Measurements from ENCODE around the gene ST8SIA5. TPM values are rescaled to one million over a fixed set of nuclear protein-coding genes. Genes with fewer than 3 reads are reported as not detected.

Gene ST8SIA5
- total RNA-seq, 1 donor from 2014 or later, result not detected

DNA sequence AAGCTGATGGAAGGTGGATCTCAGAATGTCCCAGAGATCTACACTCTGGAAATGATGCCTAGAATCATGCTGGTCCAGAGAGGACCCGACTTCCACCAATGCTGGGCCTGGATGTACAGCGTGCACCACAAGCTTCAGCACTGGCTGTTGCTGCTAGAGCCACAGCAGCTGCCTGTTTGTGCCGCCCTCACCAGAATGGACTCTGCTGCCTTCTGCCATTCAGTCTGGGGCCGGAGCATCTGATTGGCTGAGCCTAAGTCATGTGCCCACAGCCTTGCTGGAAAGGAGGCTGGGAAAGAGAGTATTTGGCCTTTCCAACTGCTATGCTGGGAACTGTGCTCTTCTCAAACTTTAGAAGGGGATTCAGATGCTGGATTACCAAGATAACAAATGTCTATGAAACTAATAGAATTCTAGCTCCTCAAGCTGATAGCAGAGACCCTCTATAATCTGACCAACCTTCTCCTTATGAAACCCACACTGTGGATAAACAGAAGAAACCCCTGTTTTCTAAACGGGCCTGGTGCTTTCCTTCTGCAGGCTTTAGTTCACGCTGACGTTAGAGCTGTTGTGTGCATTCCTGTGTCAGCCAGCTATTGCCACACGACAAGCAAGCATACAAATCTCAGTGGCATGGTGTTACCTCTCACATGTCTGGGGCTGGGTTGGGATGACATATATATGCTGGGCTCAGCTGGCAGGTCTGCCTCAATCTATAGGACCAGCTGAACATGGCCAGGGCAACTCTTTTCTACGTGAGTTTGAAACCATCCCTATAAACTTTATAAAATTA is 95.7 kb downstream of the ST8SIA5 start:
- Mint-ChIP-seq H3K27ac (no peak overlapping the region), H3K9me3 (no peaks in the 10 kb centered on the region), H3K36me3 (ENCODE audit: low read depth) (no peaks in the 10 kb centered on the region), H3K4me1 (no peaks in the 10 kb centered on the region), H3K27me3 (peaks cover 8% of the 10 kb centered on the region), H3K4me3 (no peak overlapping the region)
- DNase-seq, result no peak
- intact Hi-C loops (cut with micrococcal nuclease), result no loop called here

DNA sequence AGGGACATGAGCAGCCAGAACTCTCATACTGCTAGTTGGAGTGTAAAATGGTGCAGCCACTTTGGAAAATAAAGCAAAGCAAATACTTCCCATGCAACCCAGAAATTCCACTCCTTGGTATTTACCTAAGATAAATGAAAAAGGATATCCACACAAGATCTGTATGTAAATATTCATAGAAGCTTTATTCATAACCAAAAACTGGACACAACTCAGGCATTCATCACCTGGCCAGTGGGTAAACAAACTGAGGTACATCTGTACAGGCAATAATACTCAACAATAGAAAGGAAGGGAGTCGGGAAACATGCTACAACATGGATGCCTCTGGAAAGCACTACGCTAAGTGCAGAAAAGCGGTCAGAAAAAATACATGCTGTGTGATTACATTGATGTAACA is 97.4 kb downstream of the ST8SIA5 start:
- no peak overlapping the region for H3K4me3 Mint-ChIP-seq
- DNase-seq, result no peak
- H3K36me3 Mint-ChIP-seq (ENCODE audit: low read depth), result no peaks in the 10 kb centered on the region
- intact Hi-C loops (cut with micrococcal nuclease), result loop anchor here (10.0 kb wide), 1 partner anchor 105 kb away; no protein-coding TSS in a partner anchor
- H3K9me3 Mint-ChIP-seq, result no peaks in the 10 kb centered on the region
- H3K4me1 Mint-ChIP-seq, result no peaks in the 10 kb centered on the region
- H3K27ac Mint-ChIP-seq, result no peak overlapping the region
- H3K27me3 Mint-ChIP-seq, result peaks cover 8% of the 10 kb centered on the region

- Mint-ChIP-seq H3K27ac (no peak within 1 kb of the TSS), H3K9me3 (no peaks in the 10 kb centered on the region), H3K27me3 (peaks cover 4% of the 10 kb centered on the region), H3K4me3 (no peak within 1 kb of the TSS), H3K36me3 (ENCODE audit: low read depth) (no peaks in the 10 kb centered on the region), H3K4me1 (no peaks in the 10 kb centered on the region)
- no peak for DNase-seq
- intact Hi-C loops (cut with micrococcal nuclease), result loop anchor here (10.0 kb wide), 1 partner anchor 103 kb away; no protein-coding TSS in a partner anchor
Observed at GRCh38 chr18:46657115-46657955, 99.5 kb downstream of the ST8SIA5 start, which contains the start of gene LOXHD1. LOXHD1 (minus strand) TSS chr18:46657220; CDS start chr18:46657033, 187 bp downstream.

GRCh38 chr18:46656326-46657114 is 100.3 kb downstream of the ST8SIA5 start:
- intact Hi-C loops (cut with micrococcal nuclease), result loop anchor here (10.0 kb wide), 1 partner anchor 102 kb away; no protein-coding TSS in a partner anchor
- no peak overlapping the region for H3K27ac Mint-ChIP-seq
- no peaks in the 10 kb centered on the region for H3K9me3 Mint-ChIP-seq
- H3K36me3 Mint-ChIP-seq (ENCODE audit: low read depth), result no peaks in the 10 kb centered on the region
- no peaks in the 10 kb centered on the region for H3K4me1 Mint-ChIP-seq
- peaks cover 3% of the 10 kb centered on the region for H3K27me3 Mint-ChIP-seq
- no peak overlapping the region for H3K4me3 Mint-ChIP-seq
- no peak for DNase-seq

- DNase-seq, result no peak
- intact Hi-C loops (cut with micrococcal nuclease), result loop anchor here (10.0 kb wide), 1 partner anchor 98 kb away; no protein-coding TSS in a partner anchor
- Mint-ChIP-seq H3K36me3 (ENCODE audit: low read depth) (no peaks in the 10 kb centered on the region), H3K4me3 (no peak overlapping the region), H3K27me3 (peaks cover 8% of the 10 kb centered on the region), H3K27ac (no peak overlapping the region), H3K9me3 (no peaks in the 10 kb centered on the region), H3K4me1 (no peaks in the 10 kb centered on the region)
Observed at GRCh38 chr18:46652372-46652771, 104.5 kb downstream of the ST8SIA5 start.

DNA sequence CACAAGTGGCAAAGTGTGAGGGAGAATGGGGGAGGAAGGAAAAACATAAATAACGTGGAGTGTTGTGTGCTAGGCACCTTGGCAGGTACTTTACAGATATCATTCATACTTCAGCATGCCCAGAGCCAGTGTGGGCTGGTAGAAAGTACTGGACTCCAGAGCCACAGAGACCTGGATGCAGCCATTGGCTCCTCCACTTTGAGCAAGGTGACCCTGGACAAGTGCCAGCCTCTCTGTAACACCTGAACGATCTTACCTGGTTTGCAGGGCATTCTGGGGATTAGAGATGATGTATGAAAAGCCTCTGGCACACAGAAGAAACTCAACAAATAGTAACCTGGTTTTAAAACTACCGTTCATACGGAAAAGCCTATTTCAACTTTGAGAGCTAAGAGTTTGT is 106.2 kb downstream of the ST8SIA5 start:
- no peaks in the 10 kb centered on the region for H3K36me3 Mint-ChIP-seq (ENCODE audit: low read depth)

DNA sequence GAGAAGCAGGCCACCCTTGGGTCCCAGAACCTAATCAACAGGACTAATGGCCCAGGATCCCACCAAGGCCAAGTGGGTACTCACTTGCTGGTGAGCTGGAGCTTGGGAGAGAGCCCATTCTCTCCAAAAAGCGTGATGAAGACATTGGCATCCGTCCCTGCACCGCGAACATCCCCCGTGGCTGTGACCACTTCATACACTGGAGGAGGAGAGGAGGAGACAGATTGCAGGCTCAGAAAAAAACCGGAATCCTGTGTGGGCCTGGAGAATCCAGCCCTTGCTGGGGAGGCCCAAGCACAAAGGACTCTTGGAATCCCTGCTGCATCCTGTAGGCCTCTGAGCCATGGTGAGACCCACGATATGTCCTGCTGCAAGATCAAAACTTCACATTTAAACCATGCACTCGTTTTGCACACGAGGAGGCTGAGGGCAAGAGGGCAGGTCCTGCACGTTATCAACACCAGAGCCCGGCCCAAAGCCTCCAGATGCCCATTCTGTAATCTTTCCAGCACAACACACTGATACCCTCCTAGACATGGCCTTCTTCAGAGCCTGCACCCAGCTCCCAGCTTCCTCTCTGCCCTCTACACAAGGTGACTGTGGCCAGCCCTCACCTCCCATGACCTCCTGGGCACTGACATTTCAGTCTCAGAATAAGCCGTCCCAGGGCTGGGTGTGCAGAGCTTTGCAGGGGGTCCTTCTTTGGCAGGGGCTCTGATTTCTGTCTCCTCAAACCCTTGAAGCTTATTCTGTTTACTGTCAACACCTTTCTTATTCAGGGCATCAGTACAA is 107.6 kb downstream of the ST8SIA5 start:
- intact Hi-C loops (cut with micrococcal nuclease), result no loop called here
- Mint-ChIP-seq H3K27me3 (peaks cover 8% of the 10 kb centered on the region), H3K9me3 (no peaks in the 10 kb centered on the region), H3K27ac (no peak overlapping the region), H3K36me3 (ENCODE audit: low read depth) (no peaks in the 10 kb centered on the region), H3K4me3 (no peak overlapping the region), H3K4me1 (no peaks in the 10 kb centered on the region)
- no peak for DNase-seq

More for the DNA sequence above, 106.2 kb downstream of the ST8SIA5 start:
- Mint-ChIP-seq H3K9me3 (no peaks in the 10 kb centered on the region), H3K27me3 (peaks cover 9% of the 10 kb centered on the region), H3K4me3 (no peak overlapping the region), H3K4me1 (no peaks in the 10 kb centered on the region), H3K27ac (no peak overlapping the region)
- intact Hi-C loops (cut with micrococcal nuclease), result loop anchor here (10.0 kb wide), 1 partner anchor 96 kb away; no protein-coding TSS in a partner anchor
- no peak for DNase-seq

- Mint-ChIP-seq H3K27ac (no peak overlapping the region), H3K9me3 (no peaks in the 10 kb centered on the region), H3K27me3 (peaks cover 11% of the 10 kb centered on the region), H3K36me3 (ENCODE audit: low read depth) (no peaks in the 10 kb centered on the region), H3K4me1 (no peaks in the 10 kb centered on the region), H3K4me3 (no peak overlapping the region)
- intact Hi-C loops (cut with micrococcal nuclease), result no loop called here
- DNase-seq, result no peak
Observed at GRCh38 chr18:46646468-46646867, 110.4 kb downstream of the ST8SIA5 start.

DNA sequence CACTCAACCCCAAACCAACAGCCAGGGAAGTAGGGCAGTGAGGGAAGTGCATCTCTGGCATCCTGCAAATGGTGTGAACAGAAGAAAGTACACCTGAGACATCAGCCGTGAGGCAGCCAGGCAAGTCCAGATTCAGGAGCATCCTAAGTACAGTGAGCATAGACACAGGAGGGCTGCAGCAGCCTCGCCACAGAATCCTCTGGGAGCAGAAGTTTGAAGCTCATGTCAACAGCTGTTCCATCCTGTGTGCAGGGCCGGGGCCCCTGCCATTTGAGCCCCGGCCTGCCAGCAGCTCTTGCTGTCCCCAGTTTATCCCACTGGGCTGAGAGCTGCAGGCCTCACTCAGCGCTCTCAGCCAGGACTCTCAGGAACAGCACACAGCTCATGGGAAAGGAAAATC is 114.3 kb downstream of the ST8SIA5 start:
- Mint-ChIP-seq H3K4me1 (no peaks in the 10 kb centered on the region), H3K27ac (no peak overlapping the region), H3K36me3 (ENCODE audit: low read depth) (no peaks in the 10 kb centered on the region), H3K27me3 (peaks cover 6% of the 10 kb centered on the region), H3K4me3 (no peak overlapping the region), H3K9me3 (no peaks in the 10 kb centered on the region)
- intact Hi-C loops (cut with micrococcal nuclease), result no loop called here
- DNase-seq, result no peak

- intact Hi-C loops (cut with micrococcal nuclease), result no loop called here
- no peak overlapping the region for H3K27ac Mint-ChIP-seq
- no peak overlapping the region for H3K4me3 Mint-ChIP-seq
- DNase-seq, result no peak
- no peaks in the 10 kb centered on the region for H3K4me1 Mint-ChIP-seq
- peaks cover 9% of the 10 kb centered on the region for H3K27me3 Mint-ChIP-seq
- no peaks in the 10 kb centered on the region for H3K36me3 Mint-ChIP-seq (ENCODE audit: low read depth)
- H3K9me3 Mint-ChIP-seq, result no peaks in the 10 kb centered on the region
Observed at GRCh38 chr18:46641917-46642316, 114.9 kb downstream of the ST8SIA5 start.

DNA sequence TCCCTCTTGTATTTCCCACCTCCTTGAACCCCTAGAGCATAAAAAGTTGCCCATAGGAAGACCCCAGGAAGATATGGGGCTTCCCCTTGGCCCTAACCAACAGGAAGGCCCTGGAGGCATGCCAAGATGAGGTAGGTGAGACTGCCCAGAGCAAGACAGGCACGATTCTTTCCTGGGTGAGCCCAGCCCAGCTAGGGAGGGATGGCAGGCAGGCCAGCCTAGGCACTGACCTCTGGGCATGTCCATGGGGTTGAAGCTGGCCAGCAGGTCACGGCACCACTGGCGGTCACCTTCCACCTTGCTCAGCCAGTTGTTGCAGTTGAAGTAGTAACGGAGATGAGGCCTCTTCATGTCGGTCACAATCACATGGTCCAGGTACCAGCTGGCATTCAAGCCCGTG is 117.5 kb downstream of the ST8SIA5 start:
- H3K4me3 Mint-ChIP-seq, result no peak overlapping the region
- no peak overlapping the region for H3K27ac Mint-ChIP-seq
- DNase-seq, result no peak
- no peaks in the 10 kb centered on the region for H3K36me3 Mint-ChIP-seq (ENCODE audit: low read depth)
- peaks cover 6% of the 10 kb centered on the region for H3K27me3 Mint-ChIP-seq
- H3K9me3 Mint-ChIP-seq, result no peaks in the 10 kb centered on the region
- intact Hi-C loops (cut with micrococcal nuclease), result no loop called here
- no peaks in the 10 kb centered on the region for H3K4me1 Mint-ChIP-seq

DNA sequence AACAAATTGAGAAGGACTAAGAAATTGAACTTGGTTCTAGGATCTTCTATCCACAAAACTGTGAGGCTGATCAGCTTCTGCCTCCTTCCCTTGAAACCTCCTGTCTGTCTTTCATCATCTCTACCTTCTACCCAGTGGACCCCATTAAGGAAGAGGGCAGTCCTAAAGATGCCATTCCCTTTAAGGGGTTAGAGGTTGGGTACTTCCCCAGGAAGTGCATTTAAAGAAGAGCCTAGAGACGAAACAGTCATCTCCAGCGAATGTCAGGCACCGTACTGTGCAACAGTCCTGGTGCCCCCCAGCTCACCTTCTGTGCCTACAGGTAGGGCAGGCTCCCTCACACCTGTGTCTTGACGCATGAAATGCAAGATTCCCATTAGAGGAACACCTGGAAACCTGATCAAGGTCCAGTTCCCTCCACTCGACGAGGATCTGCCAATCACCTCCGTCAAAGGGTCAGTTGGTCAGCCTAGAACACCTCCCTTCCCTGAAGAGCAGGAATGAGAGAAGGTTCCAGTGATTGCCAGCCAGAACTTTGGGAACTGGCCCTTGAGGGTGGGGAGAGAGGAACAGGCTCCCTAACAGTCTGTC is 120.7 kb downstream of the ST8SIA5 start:
- intact Hi-C loops (cut with micrococcal nuclease), result no loop called here
- no peak for DNase-seq
- Mint-ChIP-seq H3K27me3 (peaks cover 3% of the 10 kb centered on the region), H3K27ac (no peak overlapping the region), H3K4me3 (no peak overlapping the region), H3K4me1 (no peaks in the 10 kb centered on the region), H3K36me3 (ENCODE audit: low read depth) (no peaks in the 10 kb centered on the region), H3K9me3 (peaks cover 7% of the 10 kb centered on the region)
